B cell (primary cell): ENCODE measurements around the gene PACRG. TPM values are rescaled to one million over a fixed set of nuclear protein-coding genes. Genes with fewer than 3 reads are reported as not detected.

Experiments
- ATAC-seq: fragments of 200-7000 bp; cut with Tn5 transposase; one replicate; pipeline ENCODE4 v1.10.0; 2021; ENCODE audit warnings: low read depth, mild to moderate bottlenecking, moderate number of reproducible peaks, moderate library complexity
- CTCF ChIA-PET: fragments of 350-600 bp; sonication (Branson Sonifier 250); formaldehyde crosslinking; loops from one replicate; lab custom pipeline; 2021; ENCODE audit warnings: antibody characterized with exemption, inconsistent platforms; lab: Charles Lee
- POLR2A ChIA-PET: fragments of 350-600 bp; sonication (Branson Sonifier 250); formaldehyde crosslinking; loops from one replicate; lab custom pipeline; 2021; ENCODE audit warnings: antibody characterized with exemption; lab: Charles Lee
- DNase-seq: peaks from one replicate; pipeline ENCODE4 v3.0.0; 2013
- H2AFZ ChIP-seq: 2 replicates; pipeline ENCODE4 v1.6.1; 2012; ENCODE audit warnings: mild to moderate bottlenecking, low read depth, low read length; ENCODE audit not compliant: insufficient read depth, poor library complexity, severe bottlenecking
- H3K27ac ChIP-seq, 2 donors: 1 replicate in 1 of 2; 2 replicates in 1 of 2; pipeline ENCODE4 v1.5.1; 2012 to 2013; ENCODE audit warnings: low read length in 2 of 2, mild to moderate bottlenecking in 2 of 2, moderate library complexity in 1 of 2
- H3K27me3 ChIP-seq, 4 experiments: fragments of 200-600 bp in 1 of 4; sonication (generic) in 1 of 4; replicated peaks in 1 of 4; 1 replicate in 2 of 4; 2 replicates in 2 of 4; pipeline versions ENCODE4 v1.6.1 to v1.7.0; 2013 to 2016; ENCODE audit warnings: low read length in 3 of 4, mild to moderate bottlenecking in 2 of 4, mixed read lengths in 1 of 4, moderate library complexity in 1 of 4; ENCODE audit not compliant: insufficient read depth in 4 of 4, control insufficient read depth in 3 of 4; ENCODE audit errors: control extremely low read depth in 1 of 4
- H3K36me3 ChIP-seq, 2 experiments: replicated peaks in 1 of 2; 1 replicate in 1 of 2; 2 replicates in 1 of 2; pipeline versions ENCODE4 v1.6.1 to v1.7.1; 2013; ENCODE audit warnings: low read length in 1 of 2; ENCODE audit not compliant: insufficient read depth in 2 of 2, control insufficient read depth in 1 of 2; ENCODE audit errors: control extremely low read depth in 1 of 2, extremely low read depth in 1 of 2
- H3K4me1 ChIP-seq, 2 donors: fragments of 200-600 bp in 1 of 2; sonication (generic) in 1 of 2; 1 replicate in 1 of 2; 2 replicates in 1 of 2; pipeline versions ENCODE4 v1.5.1 to v1.6.1; 2013 to 2017; ENCODE audit warnings: low read length in 2 of 2; ENCODE audit not compliant: control insufficient read depth in 2 of 2, insufficient read depth in 2 of 2
- H3K4me2 ChIP-seq: replicated peaks from 2 replicates; pipeline ENCODE3; 2012; ENCODE audit warnings: mild to moderate bottlenecking, low read depth, low read length; ENCODE audit not compliant: poor library complexity, severe bottlenecking
- H3K4me3 ChIP-seq, 5 experiments: fragments of 200-600 bp in 1 of 5; sonication (generic) in 1 of 5; 1 replicate in 3 of 5; 2 replicates in 2 of 5; pipeline versions ENCODE4 v1.5.1 to v1.7.0; 2011 to 2016; ENCODE audit warnings: low read length in 4 of 5, mild to moderate bottlenecking in 4 of 5, low read depth in 2 of 5, control low read depth in 1 of 5, moderate library complexity in 1 of 5; ENCODE audit not compliant: insufficient read depth in 1 of 5; ENCODE audit errors: control extremely low read depth in 1 of 5, extremely low read depth in 1 of 5
- H3K79me2 ChIP-seq: fragments of 200-600 bp; sonication (generic); one replicate; pipeline ENCODE4 v1.6.0; 2016; ENCODE audit warnings: low read length; ENCODE audit not compliant: control insufficient read depth, insufficient read depth
- H3K9ac ChIP-seq: fragments of 200-600 bp; sonication (generic); 2 replicates; pipeline ENCODE4 v1.6.1; 2017; ENCODE audit warnings: mild to moderate bottlenecking, low read length, moderate library complexity
- H3K9me3 ChIP-seq, 3 donors: one replicate each; pipeline versions ENCODE4 v1.6.1 to v1.7.1; 2013; ENCODE audit warnings: low read length in 2 of 3; ENCODE audit not compliant: control insufficient read depth in 2 of 3, insufficient read depth in 1 of 3; ENCODE audit errors: control extremely low read depth in 1 of 3
- H4K20me1 ChIP-seq: 2 replicates; pipeline ENCODE4 v1.6.0; 2012; ENCODE audit warnings: mild to moderate bottlenecking, low read length; ENCODE audit not compliant: insufficient read depth, control insufficient read depth, poor library complexity, severe bottlenecking
- H3K27ac Mint-ChIP-seq: one replicate; pipeline ENCODE4 v1.8.0; 2021; ENCODE audit warnings: mixed read lengths
- H3K27me3 Mint-ChIP-seq: one replicate; pipeline ENCODE4 v1.8.0; 2021; ENCODE audit warnings: mixed read lengths
- H3K4me1 Mint-ChIP-seq: one replicate; pipeline ENCODE4 v1.8.0; 2021; ENCODE audit warnings: mixed read lengths
- H3K4me3 Mint-ChIP-seq: one replicate; pipeline ENCODE4 v1.8.0; 2021; ENCODE audit warnings: mixed read lengths
- H3K9me3 Mint-ChIP-seq: one replicate; pipeline ENCODE4 v1.8.0; 2022; ENCODE audit warnings: mixed read lengths; ENCODE audit not compliant: insufficient read depth
- EZH2 ChIP-seq: IDR thresholded peaks from 2 replicates; pipeline ENCODE4 v1.6.1; 2012; ENCODE audit warnings: borderline replicate concordance, low read depth, mild to moderate bottlenecking, moderate library complexity, low read length; ENCODE audit not compliant: insufficient read depth, poor library complexity, severe bottlenecking
- WGBS: methylation state at CpG from one replicate; pipeline ENCODE4 v1.1.5; 2013; ENCODE audit warnings: missing lambda C conversion rate; ENCODE audit not compliant: insufficient coverage; 5-methylcytosine and 5-hydroxymethylcytosine counted together
- intact Hi-C: fragments of 100-400 bp; cut with micrococcal nuclease; formaldehyde crosslinking; loops from one replicate; pipeline ENCODE4 v1.10.0; 2022
- polyA plus RNA-seq: library from polyadenylated mRNA; depleted of rRNA; stranded (reverse); fragments of >200 nt; gene quantifications from 2 replicates; pipeline ENCODE4 v1.2.3, GENCODE V29; 2012
- total RNA-seq, 2 donors: library from RNA; stranded (reverse); fragments of 120-200 nt in 1 of 2; gene quantifications; 1 replicate in 1 of 2; 2 replicates in 1 of 2; pipeline versions ENCODE4 v1.2.3 to v1.2.4, GENCODE V29; 2013 to 2022
- TF ChIP-seq, protein P1 (sequence below): fragments of 200-600 bp; IDR thresholded peaks from one replicate; pipeline ENCODE4 v1.8.0; 2022; ENCODE audit warnings: antibody characterized with exemption, mild to moderate bottlenecking

Gene PACRG
- total and polyA plus RNA-seq, 2 donors (not counting 1 experiment from before 2014, with no cell fraction given), result not detected

DNA sequence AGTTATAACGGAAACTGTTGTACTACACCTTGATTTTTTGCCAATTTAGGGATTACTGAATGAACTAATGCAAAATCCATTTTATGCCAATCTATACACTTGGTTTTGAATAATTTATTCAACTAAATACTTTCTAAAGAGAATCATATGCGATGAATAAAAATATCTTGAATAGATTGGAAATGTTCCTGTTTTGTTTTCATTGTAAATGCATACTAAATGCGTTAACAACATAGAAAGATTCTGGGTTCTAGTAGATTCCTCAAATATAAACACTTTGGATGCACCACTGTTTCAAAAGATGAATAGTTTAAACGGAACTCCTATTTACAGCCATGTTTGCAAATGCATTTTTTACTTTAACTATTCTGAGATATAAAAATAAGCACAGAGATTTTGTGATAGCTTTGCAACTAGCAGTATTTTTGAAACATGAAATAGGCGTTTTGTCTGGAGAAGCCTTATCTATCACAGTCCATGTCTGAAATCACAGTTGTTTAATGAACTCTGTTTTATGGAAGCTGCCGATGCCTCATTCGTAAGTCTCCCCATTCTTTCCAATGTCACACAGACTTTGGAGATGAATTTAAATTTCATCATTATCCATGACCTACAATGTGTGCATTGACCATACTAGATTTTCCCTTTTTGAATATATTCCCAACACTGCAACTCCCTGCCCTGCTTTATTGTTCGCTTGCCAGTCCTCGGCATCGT lies 409.1 kb downstream of the PACRG start:
- Histone ChIP-seq H3K36me3 (no peaks in the 10 kb centered on the region), H3K9ac (no peak overlapping the region), H3K4me3 (no peak overlapping the region), H2AFZ (no peak overlapping the region), H3K4me1 (no peaks in the 10 kb centered on the region), H3K27me3 (no peaks in the 10 kb centered on the region), H3K9me3 (peaks cover 0 to 16% (median 0%) of the 10 kb centered on the region in 3 donors), H3K4me2 (no peak overlapping the region), H3K27ac (no peak overlapping the region), H4K20me1 (no peaks in the 10 kb centered on the region), H3K79me2 (no peaks in the 10 kb centered on the region)
- WGBS, result 95% methylated on average over 6 of the region's 10 CpGs
- Mint-ChIP-seq H3K27me3 (peaks cover 7% of the 10 kb centered on the region), H3K4me3 (no peak overlapping the region), H3K27ac (no peak overlapping the region), H3K4me1 (no peaks in the 10 kb centered on the region), H3K9me3 (no peaks in the 10 kb centered on the region)
- DNase-seq (no peak), ATAC-seq (no peak)
- intact Hi-C loops, result no loop called here
- POLR2A ChIA-PET, result no interaction called here
- no peak for TF ChIP-seq EZH2
- TF ChIP-seq, protein P1, sequence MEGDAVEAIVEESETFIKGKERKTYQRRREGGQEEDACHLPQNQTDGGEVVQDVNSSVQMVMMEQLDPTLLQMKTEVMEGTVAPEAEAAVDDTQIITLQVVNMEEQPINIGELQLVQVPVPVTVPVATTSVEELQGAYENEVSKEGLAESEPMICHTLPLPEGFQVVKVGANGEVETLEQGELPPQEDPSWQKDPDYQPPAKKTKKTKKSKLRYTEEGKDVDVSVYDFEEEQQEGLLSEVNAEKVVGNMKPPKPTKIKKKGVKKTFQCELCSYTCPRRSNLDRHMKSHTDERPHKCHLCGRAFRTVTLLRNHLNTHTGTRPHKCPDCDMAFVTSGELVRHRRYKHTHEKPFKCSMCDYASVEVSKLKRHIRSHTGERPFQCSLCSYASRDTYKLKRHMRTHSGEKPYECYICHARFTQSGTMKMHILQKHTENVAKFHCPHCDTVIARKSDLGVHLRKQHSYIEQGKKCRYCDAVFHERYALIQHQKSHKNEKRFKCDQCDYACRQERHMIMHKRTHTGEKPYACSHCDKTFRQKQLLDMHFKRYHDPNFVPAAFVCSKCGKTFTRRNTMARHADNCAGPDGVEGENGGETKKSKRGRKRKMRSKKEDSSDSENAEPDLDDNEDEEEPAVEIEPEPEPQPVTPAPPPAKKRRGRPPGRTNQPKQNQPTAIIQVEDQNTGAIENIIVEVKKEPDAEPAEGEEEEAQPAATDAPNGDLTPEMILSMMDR, result no peak
- CTCF ChIA-PET, result no interaction called here

DNA sequence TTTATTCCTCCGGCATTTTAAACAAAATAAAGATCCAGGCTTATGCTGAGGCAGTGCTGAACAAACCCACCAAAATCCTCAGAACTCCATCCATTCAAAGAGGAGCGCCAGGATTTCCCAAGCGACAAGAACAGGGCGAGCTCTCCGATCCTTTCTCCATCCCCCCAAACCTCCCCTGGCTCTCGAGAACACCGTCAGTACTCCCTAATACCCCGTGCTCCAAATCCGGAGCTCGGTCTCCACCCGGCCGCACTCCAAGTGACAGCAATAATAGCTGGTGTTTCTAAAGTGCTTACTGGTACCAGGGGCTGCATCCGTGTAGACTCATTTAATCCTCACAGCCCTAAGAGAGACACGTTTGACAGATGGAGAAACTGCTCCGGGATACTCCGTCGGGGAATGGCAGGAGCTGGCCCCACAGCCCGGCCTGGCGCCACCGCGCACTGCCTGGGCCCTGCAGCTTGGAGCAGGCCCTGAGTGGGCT lies 409.7 kb downstream of the PACRG start:
- Histone ChIP-seq H3K9ac (no peak overlapping the region), H3K4me2 (no peak overlapping the region), H3K4me1 (no peaks in the 10 kb centered on the region), H3K79me2 (no peaks in the 10 kb centered on the region), H3K9me3 (peaks cover 0 to 16% (median 0%) of the 10 kb centered on the region in 3 donors), H3K27me3 (no peaks in the 10 kb centered on the region), H4K20me1 (no peaks in the 10 kb centered on the region), H2AFZ (no peak overlapping the region), H3K4me3 (no peak overlapping the region), H3K36me3 (no peaks in the 10 kb centered on the region), H3K27ac (no peak overlapping the region)
- ATAC-seq, result no peak
- intact Hi-C loops, result no loop called here
- ChIA-PET POLR2A (no interaction called here), CTCF (no interaction called here)
- Mint-ChIP-seq H3K27me3 (peaks cover 7% of the 10 kb centered on the region), H3K27ac (no peak overlapping the region), H3K9me3 (no peaks in the 10 kb centered on the region), H3K4me1 (no peaks in the 10 kb centered on the region), H3K4me3 (no peak overlapping the region)
- DNase-seq, result no peak
- TF ChIP-seq, protein P1, result no peak
- TF ChIP-seq EZH2, result no peak
- WGBS, result 93% methylated on average over 21 of the region's 21 CpGs
